Stimulated activated CD4-positive, alpha-beta T cell treated with anti-CD3 and anti-CD28 coated beads, Interleukin-1b, Interleukin-23, amount 100 ng/mL, for 24 hours (primary cell): ENCODE measurements around the gene SPTBN5.

Experiments used
- DNase-seq, 4 experiments: peaks; one replicate each; pipeline ENCODE4 v3.0.0-alpha.2; 2020; ENCODE audit warnings: low read depth in 4 of 4, low spot score in 1 of 4

Gene SPTBN5

DNA sequence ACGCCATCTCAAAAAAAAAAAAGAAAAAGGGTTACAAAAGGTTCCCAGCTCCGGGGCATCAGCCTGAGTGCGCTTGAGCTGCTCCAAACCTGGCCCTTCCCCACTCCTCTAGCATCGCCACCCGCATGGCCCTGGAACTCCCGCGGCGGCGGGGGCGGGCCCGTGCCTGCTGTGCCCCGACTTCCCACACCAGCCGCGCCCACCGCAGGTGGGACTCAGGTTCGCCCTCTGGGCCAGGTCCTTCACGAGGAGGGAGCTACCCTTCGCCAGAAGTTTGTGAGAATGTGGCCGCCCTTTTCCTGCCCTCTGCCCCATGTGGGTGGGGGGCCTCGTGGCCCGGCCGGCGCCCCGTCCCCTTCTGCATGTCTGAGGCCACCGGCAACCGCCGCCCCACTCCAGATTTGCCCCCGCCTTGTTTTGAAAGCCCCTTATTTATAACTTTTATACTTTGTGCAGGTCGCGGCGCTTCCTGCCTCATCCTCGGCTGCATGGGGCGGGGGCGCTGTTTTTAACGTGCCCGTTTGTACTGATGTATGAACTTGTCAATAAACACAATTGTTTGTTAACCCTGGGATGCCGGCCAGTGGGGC is 66.5 kb downstream of the SPTBN5 start:
- DNase-seq, result no peak

DNA sequence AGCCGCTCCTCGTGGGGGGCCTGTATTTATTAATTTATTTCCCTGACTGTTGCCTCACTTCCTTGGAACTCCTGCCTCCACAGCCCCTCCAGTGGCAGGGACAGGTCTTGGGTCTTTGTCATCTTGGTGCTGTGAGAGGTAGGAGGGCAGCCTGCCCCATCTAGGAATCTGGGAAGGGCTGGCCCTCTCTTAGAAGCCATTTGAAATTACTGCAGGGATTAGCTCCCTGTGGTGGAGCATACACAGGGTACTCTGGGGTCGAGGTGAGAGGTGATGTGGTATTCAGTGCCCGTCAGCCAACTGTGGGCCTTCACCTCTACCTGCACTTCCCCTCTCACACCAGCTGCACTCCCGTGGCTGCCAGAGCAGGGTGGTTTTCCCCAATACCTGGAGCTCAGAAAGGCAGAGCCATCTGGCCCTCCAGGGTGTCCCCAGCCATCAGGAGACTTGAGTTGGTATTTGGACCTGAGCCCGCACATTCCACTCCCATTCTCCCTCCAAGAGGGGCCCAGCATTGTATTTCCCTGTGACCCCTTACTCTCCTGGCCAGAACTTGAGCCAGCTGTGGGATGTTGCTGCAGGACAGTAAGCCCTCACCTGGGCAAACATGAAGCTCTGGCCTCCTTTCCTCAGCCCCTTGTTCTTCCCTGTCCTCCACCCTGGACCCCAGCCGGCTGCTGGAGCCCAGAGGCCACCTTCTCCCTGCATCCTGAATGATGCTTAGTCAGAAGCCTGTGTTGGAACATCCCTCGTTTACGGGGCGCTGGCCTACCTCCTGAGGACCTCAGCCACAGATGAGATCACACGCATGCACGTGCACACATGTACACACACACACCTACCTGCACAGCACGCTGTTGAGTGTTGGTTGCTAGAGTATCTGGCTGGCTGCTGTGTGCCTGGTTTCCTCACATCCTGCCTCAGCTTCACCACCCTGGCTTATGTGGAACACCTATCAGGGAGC is 68.0 kb downstream of the SPTBN5 start:
- DNase-seq, result no peak

DNA sequence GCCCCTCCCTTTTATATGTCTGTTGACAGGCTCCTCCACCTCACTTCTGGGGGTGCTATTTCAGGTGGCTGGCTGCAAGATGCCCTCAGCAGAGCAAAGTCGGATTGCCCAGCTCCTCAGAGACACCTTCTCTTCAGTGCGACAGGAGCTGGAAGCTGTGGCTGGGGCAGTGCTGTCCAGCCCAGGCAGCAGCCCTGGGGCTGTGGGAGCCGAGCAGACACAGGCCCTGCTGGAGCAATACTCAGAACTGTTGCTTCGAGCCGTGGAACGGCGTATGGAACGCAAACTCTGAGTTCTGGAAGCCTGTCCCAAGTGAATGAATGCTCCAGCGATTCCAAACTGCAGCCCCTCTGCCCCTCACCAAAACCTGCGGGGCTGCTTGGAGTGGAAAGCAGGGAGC is 68.7 kb downstream of the SPTBN5 start:
- no peak for DNase-seq

DNA sequence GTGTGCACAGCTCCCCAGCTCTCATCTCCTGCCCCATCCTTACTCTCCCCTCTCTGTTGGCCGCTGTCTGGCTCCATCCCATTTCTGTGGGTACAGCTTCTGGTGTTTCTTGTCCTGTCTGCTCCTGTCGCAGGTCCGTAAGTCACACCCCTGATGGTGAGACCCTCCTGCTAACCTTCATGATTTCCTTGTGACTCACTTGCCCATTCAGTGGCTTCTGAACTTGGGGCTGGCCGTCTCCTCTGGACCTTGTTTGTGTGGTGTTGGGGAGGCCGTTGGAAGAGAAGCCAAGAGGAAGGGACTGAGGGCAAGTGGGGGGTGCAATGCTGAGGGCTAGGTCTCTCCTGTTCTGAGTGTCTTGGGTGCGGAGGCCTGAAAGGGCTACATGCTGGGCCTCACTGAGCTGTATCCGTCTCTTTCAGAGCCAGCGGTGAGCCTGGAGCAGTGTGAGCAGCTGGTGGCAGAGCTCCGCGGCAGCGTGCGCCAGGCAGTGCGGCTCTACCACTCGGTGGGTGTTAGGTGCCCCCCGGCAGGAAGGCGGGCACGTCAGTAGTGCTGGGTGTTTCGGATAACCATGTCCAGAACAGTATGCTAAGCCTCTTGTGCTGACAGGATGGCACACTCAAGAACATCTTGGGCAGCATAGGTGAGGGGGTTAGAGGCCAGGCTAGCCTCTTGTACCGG is 69.6 kb downstream of the SPTBN5 start:
- DNase-seq, result no peak

DNA sequence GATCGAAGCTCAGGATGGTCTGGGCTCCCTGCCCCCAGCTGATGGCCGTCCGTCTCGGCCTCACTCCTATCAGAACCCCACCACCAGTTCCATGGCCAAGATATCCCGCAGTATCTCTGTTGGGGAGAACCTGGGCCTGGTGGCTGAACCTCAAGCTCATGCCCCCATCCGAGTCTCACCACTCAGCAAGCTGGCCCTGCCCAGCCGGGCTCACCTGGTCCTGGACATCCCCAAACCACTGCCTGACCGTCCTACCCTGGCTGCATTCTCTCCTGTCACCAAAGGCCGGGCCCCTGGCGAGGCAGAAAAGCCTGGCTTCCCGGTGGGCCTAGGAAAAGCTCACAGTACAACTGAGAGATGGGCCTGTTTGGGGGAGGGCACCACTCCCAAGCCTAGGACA is 70.4 kb downstream of the SPTBN5 start:
- no peak for DNase-seq

DNA sequence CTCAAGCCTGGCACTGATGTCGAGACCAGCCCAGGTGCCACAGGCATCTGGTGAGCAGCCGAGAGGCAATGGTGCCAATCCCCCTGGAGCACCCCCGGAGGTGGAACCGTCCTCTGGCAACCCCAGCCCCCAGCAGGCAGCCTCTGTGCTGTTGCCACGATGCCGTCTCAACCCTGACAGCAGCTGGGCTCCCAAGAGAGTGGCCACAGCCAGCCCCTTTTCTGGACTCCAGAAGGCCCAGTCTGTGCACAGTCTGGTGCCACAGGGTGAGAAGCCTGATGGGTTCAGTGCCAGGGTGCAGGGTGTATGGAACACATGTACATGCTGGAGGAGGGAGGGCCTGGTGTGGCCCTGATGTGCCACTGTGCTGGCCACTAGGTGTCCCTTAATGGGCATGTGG is 70.9 kb downstream of the SPTBN5 start:
- DNase-seq, result no peak

DNA sequence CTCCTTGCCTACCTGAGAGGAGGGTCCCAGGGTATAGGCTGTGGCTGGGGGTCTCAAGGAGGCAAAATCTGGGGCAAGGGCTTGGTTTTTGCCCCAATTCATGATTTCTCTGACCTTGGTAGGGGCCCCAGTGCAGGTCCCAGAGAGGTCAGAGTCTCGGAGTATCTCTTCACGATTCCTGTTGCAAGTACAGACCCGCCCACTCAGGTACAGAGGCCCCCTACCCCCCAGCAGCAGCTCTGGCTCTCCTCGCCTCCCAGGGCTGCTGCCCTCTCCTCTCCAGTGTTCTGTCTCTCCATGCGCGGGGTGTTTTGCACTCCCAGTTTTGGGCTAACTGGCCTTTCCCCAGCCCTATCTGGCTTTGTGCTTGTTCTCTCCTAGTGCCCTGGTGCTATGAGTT is 71.4 kb downstream of the SPTBN5 start:
- no peak for DNase-seq

DNA sequence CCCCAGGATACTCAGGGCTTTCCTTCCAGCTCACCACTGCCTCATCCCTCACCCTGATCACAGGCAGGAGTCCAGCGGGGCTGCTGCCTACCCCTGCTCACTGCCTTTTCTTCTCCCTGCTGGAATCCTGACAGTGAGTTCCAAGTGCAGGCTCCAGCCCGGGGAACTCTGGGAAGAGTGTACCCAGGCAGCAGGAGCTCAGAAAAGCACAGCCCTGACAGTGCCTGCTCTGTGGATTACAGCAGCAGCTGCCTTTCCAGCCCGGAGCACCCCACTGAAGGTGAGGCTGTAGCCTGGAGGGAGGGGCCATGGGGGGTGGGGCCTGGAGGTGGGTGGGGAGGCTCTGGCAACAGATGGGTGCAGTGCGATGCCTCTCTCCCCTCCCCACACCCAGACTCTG is 72.0 kb downstream of the SPTBN5 start:
- no peak for DNase-seq

DNA sequence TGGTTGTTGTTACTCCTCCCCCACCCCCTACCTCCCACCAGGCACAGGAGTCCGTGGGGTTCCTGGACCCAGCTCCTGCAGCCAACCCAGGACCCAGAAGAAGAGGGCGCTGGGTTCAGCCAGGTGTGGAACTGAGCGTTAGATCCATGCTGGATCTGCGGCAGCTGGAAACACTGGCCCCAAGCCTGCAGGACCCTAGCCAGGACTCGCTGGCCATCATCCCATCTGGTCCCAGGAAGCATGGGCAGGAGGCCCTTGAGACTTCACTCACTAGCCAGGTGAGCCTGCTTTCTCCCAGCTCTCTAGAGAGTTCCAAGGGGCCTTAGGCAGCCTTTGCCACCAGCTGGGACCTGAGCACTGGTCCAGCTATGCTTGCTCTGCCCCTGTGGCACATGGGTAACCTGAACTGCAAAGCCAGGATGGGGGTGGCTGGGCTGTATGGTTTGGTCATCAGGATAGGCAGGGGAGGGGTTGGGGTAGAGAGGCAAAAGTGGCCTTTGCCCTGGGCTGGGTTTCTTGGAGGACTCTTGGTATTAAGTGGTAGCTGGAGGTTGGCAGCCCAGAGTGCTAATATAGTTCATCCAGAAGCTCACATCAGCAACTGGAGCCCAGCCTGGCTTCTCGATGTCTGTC is 72.9 kb downstream of the SPTBN5 start:
- no peak for DNase-seq

DNA sequence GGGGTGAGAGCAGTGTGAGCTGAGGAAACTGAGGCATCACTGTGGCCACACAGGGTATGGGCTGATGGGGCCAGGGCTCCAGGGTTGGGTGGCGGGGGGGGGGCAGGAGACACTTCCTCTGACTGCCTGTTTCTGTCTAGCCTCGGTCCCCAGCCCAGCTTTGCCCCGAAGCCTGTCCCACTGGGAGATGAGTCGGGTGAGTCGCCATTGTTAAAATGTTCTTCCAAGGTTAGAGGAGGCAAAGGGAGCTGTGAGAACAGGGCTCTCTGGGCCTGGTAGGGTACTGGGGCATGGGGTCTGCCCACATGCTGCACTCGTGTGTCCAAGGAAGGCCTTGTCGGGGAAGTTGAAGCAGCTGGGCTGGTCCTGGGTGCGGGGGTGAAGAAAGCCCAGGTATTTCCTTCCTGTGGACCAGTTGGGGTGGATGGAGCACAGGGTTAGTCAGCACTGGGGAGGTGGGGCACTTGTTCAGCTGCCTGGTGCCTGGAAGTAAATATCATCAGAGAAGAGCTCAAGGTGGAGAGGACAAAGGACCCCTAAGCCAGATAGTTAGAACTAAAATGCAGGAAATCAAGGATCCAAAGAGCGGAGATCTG is 74.3 kb downstream of the SPTBN5 start:
- no peak for DNase-seq

DNA sequence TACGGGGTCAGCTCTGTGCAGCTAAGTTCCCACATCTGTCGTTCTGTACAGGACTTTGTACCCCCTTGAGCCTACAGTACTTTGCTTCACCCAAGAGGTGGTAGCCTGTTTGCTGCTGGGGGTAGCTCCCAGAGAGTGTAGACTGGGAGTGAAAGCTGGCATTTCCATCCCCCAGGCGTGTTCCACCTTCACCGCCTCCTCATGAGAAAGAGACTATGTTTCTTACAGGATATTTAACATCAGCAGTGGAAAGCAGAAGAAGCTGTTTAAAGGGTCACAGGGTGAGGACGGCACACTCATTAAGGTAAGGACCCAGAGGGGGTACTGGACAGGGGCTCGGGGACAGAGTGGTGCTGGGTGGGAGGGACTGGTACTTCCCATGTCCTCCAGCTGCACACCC is 76.1 kb downstream of the SPTBN5 start:
- no peak for DNase-seq

DNA sequence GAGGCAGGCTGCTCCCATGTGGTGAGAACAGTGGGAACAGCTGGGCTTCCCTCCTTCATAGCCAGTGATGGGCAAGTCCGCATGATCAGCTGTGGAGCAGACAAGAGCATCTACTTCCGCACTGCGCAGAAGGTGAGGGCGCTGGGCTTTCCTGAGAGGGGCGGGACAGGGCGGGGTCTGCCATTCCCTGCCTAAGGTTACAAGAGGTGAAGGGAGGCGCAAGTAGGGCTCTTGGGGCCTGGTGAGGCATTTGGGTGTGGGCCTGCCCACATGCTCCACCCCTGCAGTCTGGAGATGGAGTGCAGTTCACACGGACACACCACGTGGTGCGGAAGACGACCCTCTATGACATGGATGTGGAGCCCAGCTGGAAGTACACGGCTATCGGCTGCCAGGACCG is 76.5 kb downstream of the SPTBN5 start:
- DNase-seq, result no peak

DNA sequence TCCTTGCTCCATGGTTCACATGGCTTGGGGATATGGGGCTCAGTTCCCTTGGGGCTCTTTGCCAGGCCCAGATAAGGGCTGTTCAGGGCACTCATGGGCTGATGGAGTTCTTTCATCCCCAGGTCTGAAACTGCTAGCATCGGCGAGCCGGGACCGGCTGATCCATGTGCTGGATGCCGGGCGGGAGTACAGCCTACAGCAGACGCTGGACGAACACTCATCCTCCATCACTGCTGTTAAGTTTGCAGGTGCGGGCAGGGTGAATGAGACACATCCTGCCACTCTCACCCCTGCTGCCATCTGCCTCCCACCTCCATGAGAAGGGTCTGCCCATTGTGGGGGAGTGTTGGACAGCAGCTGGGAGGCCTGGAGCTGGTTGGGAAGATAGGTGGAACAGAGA is 77.1 kb downstream of the SPTBN5 start:
- no peak for DNase-seq

DNA sequence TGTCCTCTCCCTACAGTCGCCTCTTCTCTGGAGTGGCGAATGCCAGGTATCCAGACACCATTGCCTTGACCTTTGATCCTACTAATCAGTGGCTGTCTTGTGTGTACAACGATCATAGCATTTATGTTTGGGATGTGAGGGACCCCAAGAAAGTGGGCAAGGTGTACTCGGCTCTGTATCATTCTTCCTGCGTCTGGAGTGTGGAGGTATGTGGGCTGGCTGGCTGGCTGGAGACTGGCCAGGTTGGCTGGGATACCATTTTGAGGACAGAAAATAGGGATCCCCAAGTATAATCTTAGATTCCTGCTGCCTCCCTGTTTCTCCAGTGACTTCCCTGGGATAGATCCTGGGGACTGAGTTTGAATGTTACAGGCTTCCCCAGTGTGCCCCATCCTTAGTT is 79.3 kb downstream of the SPTBN5 start:
- no peak for DNase-seq

DNA sequence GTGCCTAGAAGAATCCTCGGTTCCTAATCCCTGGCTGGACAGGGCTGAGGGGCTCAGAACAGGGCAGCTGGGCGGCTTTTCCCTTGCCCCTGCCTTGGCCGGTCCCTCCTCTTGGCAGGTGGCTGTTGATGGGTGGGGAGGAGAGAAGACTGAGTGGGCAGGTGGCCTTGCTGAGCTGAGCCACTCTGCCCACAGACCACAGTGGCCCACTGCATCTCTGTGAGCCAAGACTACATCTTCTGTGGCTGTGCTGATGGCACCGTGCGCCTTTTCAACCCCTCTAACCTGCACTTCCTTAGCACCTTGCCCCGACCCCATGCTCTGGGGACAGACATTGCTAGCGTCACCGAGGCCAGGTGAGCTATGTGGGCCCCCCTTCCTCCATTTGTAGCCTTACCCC is 80.4 kb downstream of the SPTBN5 start:
- DNase-seq, result no peak

DNA sequence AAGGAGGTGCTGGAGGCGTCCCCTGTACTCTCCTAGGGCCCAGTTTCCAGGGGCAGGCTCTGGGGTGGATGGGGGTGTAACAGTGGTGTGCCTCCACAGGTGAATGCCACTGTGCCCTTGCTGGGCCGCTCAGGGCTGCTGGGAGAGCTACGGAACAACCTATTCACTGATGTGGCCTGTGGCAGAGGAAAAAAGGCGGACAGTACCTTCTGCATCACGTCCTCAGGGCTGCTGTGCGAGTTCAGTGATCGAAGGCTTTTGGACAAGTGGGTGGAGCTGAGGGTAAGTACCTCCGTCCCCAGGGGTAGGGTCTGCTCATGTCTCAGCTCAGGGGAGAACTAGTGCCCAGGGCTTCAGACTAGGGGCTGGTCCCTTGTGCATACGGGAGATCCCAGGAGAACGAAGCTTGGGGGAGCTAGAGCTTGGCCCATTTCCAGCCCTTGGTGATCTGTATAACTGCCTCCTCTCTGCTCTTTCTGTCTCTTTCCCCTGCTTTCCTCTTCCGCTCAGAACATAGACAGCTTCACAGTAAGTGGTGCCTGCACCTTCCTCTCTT is 81.0 kb downstream of the SPTBN5 start:
- DNase-seq, result no peak

DNA sequence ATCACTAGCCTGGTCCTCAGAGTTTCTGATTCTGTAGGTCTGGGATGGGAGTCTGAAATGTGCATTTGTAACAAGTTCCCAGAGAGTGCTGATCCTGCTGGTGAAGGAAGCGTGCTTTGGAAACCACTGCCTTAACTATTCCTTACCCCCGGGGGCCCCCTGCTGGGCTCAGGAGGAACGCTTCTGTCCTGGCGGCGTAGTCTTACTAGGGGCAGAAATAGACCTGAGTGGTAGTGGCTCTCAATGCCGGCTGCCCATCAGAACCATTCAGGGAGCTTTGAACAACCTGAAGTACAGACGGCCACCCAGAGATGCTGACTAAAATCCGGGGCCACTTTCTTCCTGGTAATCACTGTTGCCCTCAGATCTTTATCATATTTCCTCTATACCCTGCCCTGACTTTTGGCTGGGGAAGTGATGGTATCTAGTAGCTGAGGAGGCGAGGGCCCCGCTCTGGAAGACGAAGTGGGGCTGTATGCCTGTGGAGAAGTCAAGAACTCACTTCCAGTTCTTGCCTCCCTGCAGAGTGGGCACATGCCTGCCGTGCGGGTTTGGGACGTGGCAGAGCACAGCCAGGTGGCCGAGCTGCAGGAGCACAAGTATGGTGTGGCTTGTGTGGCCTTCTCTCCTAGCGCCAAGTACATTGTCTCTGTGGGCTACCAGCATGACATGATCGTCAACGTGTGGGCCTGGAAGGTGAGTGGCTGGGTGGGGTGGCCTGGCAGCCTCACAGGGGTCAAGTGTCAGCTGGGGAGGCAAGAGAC is 82.2 kb downstream of the SPTBN5 start:
- peak; percentile 47 to 61 (median 52) for DNase-seq

DNA sequence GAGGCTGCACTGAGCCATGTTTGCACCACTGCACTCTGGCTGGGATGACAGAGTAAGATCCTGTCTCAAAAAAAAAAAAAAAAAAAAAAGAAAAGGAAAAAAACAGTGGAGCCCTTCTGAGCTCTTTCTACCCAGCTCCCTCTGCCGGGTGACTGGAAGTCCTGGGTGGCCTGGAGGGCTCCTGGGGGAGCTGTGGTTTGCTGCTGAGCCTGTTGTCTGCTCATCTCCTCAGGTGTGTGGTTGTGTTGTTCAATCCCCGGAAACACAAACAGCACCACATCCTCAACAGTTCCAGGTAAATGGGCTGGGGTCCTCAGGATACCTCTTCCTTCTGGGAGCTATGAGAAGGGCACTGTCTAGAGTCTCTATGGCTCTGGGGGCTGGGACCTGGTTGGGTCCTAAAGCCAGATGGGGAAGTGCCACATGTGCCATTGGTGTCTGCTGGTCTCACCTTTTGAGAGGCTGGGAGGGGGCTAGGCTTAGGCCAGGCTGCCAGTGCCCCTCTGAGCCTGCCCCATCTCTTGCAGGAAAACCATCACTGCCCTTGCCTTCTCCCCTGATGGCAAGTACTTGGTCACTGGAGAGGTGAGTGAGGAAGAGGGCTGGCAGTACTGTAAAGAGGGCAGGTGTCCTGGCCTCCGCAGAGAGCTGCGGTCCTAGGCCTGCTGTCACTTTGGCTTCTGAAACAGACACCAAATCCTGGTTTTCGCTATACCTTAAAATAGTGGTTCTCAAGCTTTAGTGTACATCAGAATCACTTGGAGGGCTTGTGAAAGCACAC is 83.0 kb downstream of the SPTBN5 start:
- DNase-seq, result no peak

DNA sequence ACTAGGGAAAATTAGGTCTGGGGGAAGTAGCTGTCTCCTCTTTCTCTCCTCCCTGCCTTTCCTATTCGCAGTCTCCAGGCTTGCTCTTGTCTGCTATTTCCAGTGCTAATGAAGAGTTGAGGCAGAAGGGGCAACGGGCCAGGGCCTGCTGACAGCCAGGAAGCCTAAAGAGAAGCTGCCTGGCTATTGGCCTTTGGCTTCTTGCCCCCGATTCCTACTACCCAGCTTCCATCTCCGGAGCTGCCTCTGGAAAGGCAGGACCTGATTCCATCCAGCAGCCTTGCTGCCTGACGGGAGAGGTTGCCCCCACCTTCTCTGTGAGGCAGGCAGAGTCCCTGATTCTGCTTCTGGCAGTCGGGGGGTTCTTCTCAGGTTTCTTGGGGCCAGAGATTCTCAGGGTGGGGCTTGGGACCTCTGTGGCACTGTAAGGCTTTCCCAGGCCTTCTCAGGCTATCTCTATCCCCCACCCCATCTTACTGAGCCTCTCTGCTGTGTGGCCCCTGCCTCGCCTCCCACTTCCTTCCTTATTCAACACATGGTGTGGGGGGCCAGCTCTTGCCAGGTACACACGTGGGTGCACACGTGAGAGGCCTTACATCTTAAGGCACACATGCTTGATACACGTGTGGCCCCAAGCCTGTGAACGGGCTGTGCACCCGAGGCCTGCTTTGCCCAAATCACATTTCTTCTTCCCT is 84.2 kb downstream of the SPTBN5 start:
- no peak for DNase-seq
